Choroid plexus epithelial cell (primary cell): Measurements from ENCODE around the gene RASSF4.

Source experiments
- DNase-seq: peaks from one replicate; pipeline ENCODE4 v3.0.0-alpha.2; 2010; ENCODE audit warnings: low read depth
- H3K4me3 ChIP-seq: 2 replicates; pipeline ENCODE4 v1.5.1; 2011; ENCODE audit warnings: low read depth, mild to moderate bottlenecking, control low read depth, low read length, moderate library complexity
- CTCF ChIP-seq: conservative IDR thresholded peaks from 2 replicates; pipeline ENCODE4 v1.5.1; 2011; ENCODE audit warnings: low read depth, mild to moderate bottlenecking, control low read depth, inconsistent platforms, low read length, moderate library complexity

The RASSF4 gene

DNA sequence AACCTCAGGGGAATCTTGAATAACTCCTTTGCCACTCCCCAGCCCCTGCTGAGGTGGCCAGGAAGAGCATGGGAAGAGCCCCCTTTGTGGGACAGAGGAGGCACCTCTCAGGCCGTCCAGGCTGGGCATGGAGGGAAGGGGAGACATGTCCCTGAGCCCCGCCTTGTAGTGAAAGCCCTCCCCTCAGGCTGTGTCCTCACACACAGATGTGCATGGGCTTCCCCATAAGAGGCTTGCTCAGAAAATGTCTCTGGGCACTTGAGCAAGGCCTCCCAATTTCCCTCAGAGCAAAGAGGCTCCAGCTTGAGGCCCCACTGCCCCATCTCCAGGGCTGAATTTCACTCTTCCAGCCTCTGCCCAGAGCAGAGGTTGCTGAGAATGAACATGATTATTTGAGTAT is 44.7 kb upstream of the RASSF4 start:
- no peak for TF ChIP-seq CTCF
- DNase-seq: no peak
- H3K4me3 ChIP-seq: no peak overlapping the region

DNA sequence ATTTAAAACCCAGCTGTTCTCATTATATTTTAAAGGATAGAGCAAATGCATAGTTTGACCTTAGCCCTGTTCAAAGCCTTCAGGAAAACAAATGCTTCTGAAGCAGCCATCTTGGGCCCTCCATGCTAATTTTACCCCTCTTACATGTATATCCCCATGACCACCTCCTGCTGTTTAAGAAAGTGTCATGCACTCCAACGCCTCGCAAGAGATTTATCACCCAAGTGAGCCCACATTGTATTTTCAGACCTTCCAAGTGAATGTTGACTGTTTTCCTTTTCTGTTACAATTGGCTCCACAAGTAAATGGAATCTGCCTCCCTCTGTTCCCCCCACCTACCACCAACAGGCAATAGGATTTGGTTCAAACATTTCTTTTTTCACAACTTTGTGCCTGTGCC is 43.2 kb upstream of the RASSF4 start:
- TF ChIP-seq CTCF: no peak
- DNase-seq: no peak
- no peak overlapping the region for H3K4me3 ChIP-seq

GRCh38 chr10:44917848-44918247 is 41.8 kb upstream of the RASSF4 start:
- H3K4me3 ChIP-seq: no peak overlapping the region
- TF ChIP-seq CTCF: no peak
- DNase-seq: no peak

DNA sequence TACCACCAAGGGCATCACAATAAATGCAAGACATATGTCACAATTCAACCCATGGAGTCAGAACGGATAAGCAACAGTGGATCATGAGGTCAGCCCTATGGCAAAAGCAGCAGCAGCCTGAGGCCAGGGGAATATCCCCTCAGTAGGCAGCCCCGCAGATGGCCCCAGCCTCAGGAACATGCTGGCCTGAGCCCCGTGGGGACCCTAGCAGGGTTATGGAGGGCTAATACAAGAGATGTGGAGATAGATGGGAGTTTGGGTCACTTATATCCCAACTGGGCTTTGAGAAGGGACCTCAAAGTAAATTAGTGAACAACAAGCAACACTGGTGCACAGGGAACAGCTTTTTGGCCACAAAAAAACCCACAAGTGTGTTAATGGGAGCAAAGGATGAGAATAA is 39.4 kb upstream of the RASSF4 start:
- TF ChIP-seq CTCF: no peak
- no peak for DNase-seq
- no peak overlapping the region for H3K4me3 ChIP-seq

DNA sequence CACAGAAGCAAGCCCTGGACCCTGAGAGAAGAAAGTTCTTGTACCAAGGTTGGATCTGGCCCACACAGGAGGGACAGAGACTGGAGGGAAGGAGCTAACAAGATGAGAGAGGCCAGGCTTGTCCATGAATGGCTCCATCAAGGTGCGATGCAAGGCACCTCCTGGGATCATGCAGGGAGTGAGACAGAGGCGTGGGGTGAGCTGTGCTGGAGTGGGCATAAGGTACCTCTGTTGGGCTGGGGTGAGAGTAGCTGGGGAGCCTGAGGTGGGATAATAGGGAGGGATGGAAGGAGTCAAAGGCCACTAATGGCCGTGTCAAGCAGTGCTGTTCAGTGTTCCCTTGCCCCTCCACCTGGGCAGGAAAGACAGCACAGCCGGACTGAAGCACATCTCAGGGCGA is 38.5 kb upstream of the RASSF4 start:
- no peak for DNase-seq
- TF ChIP-seq CTCF: no peak
- H3K4me3 ChIP-seq: no peak overlapping the region

DNA sequence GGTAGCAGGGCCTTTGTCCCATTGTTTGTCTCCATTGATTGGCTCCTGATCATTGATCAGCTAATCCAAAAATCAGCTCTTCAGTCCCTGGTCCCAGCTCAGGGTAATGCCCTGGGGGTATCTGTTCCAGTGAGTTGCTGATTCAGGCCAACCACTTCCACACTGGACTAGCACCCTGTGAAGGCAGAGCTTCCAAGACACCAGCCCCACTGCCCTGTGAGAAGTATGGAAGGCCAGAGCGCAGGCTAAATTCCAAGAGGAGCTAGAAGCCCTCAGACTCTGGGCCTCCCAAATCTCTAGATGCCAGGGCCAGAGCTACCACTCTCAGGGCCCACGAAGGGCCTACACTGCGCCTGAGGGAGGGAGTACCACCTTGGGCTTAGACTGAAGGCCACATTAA is 38.1 kb upstream of the RASSF4 start:
- H3K4me3 ChIP-seq: no peak overlapping the region
- no peak for TF ChIP-seq CTCF
- no peak for DNase-seq

DNA sequence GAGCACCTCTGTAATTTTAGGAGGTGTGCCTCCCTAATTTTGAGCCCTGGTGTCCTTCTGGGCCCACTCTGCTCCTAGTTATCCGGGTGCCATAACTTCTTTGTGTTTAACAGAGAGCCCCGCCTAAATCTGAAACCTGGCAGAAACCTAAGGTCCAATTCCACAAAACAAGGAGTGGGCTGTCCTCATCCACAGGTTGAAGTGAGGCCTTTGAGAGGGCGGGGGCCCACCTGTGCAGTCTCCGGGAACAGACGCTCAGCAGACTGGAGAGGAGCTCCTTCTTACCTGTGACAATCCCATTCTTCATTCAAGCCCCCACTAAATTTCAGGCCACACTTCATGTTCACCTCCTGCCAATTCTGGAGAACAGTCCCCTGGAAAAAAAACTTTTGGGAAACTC is 37.6 kb upstream of the RASSF4 start:
- DNase-seq: no peak
- H3K4me3 ChIP-seq: no peak overlapping the region
- TF ChIP-seq CTCF: no peak
